HEK293T (cell line): ENCODE measurements around the gene LRMDA.

Experiments
- CTCF ChIA-PET: fragments of 350-600 bp; formaldehyde crosslinking; extraction: SDS; loops from one replicate; lab custom pipeline; 2021; ENCODE audit warnings: antibody characterized with exemption, inconsistent platforms; lab: Yijun Ruan, JAX
- POLR2A ChIA-PET: fragments of 350-600 bp; formaldehyde crosslinking; extraction: SDS; loops from one replicate; lab custom pipeline; 2020; ENCODE audit warnings: antibody characterized with exemption, inconsistent platforms; lab: Yijun Ruan, JAX
- DNase-seq: peaks from one replicate; pipeline ENCODE4 v3.0.0; 2012; ENCODE audit warnings: mixed read lengths; ENCODE audit errors: extremely low spot score
- ARNT ChIP-seq: fragments of 450-650 bp; IDR thresholded peaks from 2 replicates; pipeline ENCODE4 v1.6.1; 2017; ENCODE audit warnings: mild to moderate bottlenecking
- BHLHE40 ChIP-seq: fragments of 450-650 bp; IDR thresholded peaks from 2 replicates; pipeline ENCODE4 v1.6.1; 2016; ENCODE audit warnings: mild to moderate bottlenecking, moderate library complexity, borderline replicate concordance
- CTBP1 ChIP-seq: fragments of 450-650 bp; IDR thresholded peaks from 2 replicates; pipeline ENCODE4 v1.6.1; 2016; ENCODE audit warnings: borderline replicate concordance
- ELF4 ChIP-seq: fragments of 450-650 bp; IDR thresholded peaks from 2 replicates; pipeline ENCODE4 v1.6.1; 2017; ENCODE audit warnings: antibody characterized with exemption
- FOXA1 ChIP-seq: fragments of 450-650 bp; IDR thresholded peaks from 2 replicates; pipeline ENCODE4 v1.6.1; 2016; ENCODE audit warnings: mild to moderate bottlenecking
- FOXK2 ChIP-seq: fragments of 450-650 bp; IDR thresholded peaks from 2 replicates; pipeline ENCODE4 v1.6.1; 2016; ENCODE audit warnings: mild to moderate bottlenecking
- FOXM1 ChIP-seq: fragments of 450-650 bp; IDR thresholded peaks from 2 replicates; pipeline ENCODE4 v1.6.1; 2017; ENCODE audit warnings: mild to moderate bottlenecking, borderline replicate concordance
- HDGF ChIP-seq: fragments of 450-650 bp; IDR thresholded peaks from 2 replicates; pipeline ENCODE4 v1.6.1; 2017; ENCODE audit warnings: antibody characterized with exemption, borderline replicate concordance
- L3MBTL2 ChIP-seq: fragments of 450-650 bp; conservative IDR thresholded peaks from 2 replicates; pipeline ENCODE4 v1.6.1; 2016; ENCODE audit warnings: mild to moderate bottlenecking
- LEF1 ChIP-seq: fragments of 450-650 bp; IDR thresholded peaks from 2 replicates; pipeline ENCODE4 v1.6.1; 2017; ENCODE audit warnings: mild to moderate bottlenecking, borderline replicate concordance
- NFRKB ChIP-seq: fragments of 450-650 bp; IDR thresholded peaks from 2 replicates; pipeline ENCODE4 v1.6.1; 2016; ENCODE audit warnings: mild to moderate bottlenecking, moderate library complexity
- PKNOX1 ChIP-seq: fragments of 450-650 bp; IDR thresholded peaks from 2 replicates; pipeline ENCODE4 v1.6.1; 2016
- SP1 ChIP-seq: fragments of 450-650 bp; IDR thresholded peaks from 2 replicates; pipeline ENCODE4 v1.6.1; 2017
- SUZ12 ChIP-seq: fragments of 450-650 bp; IDR thresholded peaks from 2 replicates; pipeline ENCODE4 v1.6.1; 2016; ENCODE audit warnings: mild to moderate bottlenecking
- TARDBP ChIP-seq: fragments of 450-650 bp; IDR thresholded peaks from 2 replicates; pipeline ENCODE4 v1.6.1; 2016
- ZNF384 ChIP-seq: fragments of 450-650 bp; IDR thresholded peaks from 2 replicates; pipeline ENCODE4 v1.6.1; 2016

The LRMDA gene

GRCh38 chr10:75994357-75995040 is 563.1 kb downstream of the LRMDA start:
- TF ChIP-seq HDGF, result no peak
- TF ChIP-seq ZNF384, result no peak
- peak; percentile 22; the same call in 1 of the 2 replicates for TF ChIP-seq PKNOX1
- DNase-seq, result no peak
- CTCF ChIA-PET, result interaction anchor here (0.6 to 0.8 kb wide), 2 partner anchors 38 to 147 kb away, joined by 3 read pairs; no protein-coding TSS in a partner anchor
- POLR2A ChIA-PET, result no interaction called here

GRCh38 chr10:75995041-75995430 is 563.6 kb downstream of the LRMDA start:
- ChIA-PET CTCF (interaction anchor here (0.8 kb wide), 1 partner anchor 38 kb away, joined by 3 read pairs; no protein-coding TSS in a partner anchor), POLR2A (no interaction called here)
- TF ChIP-seq FOXM1 (no peak), NFRKB (no peak), HDGF (no peak), L3MBTL2 (no peak), CTBP1 (no peak), FOXA1 (no peak), FOXK2 (no peak), PKNOX1 (no peak), ZNF384 (no peak), BHLHE40 (no peak), SP1 (no peak), ARNT (no peak), ELF4 (no peak), LEF1 (no peak), SUZ12 (no peak), TARDBP (no peak)
- DNase-seq, result no peak

GRCh38 chr10:75995720-75996119 is 564.3 kb downstream of the LRMDA start:
- DNase-seq, result no peak
- POLR2A ChIA-PET, result no interaction called here
- CTCF ChIA-PET, result no interaction called here
- TF ChIP-seq PKNOX1 (no peak), SP1 (no peak)

GRCh38 chr10:75999001-75999400 is 567.6 kb downstream of the LRMDA start:
- CTCF ChIA-PET, result no interaction called here

GRCh38 chr10:75999515-76000209 is 568.2 kb downstream of the LRMDA start:
- CTCF ChIA-PET, result no interaction called here
- TF ChIP-seq BHLHE40 (no peak), ARNT (no peak), FOXA1 (no peak), PKNOX1 (no peak), ELF4 (no peak), SUZ12 (no peak), CTBP1 (no peak), L3MBTL2 (no peak), NFRKB (no peak), FOXK2 (no peak), ZNF384 (no peak), HDGF (no peak), FOXM1 (no peak), LEF1 (no peak), TARDBP (no peak), SP1 (no peak)
- no peak for DNase-seq
- POLR2A ChIA-PET, result no interaction called here

More at GRCh38 chr10:75999001-75999400, 567.6 kb downstream of the LRMDA start:
- TF ChIP-seq FOXK2 (no peak), FOXA1 (no peak), BHLHE40 (no peak), NFRKB (no peak), ARNT (no peak), TARDBP (no peak), ELF4 (no peak), LEF1 (no peak), FOXM1 (no peak), PKNOX1 (no peak), ZNF384 (no peak), L3MBTL2 (no peak), SUZ12 (no peak), HDGF (no peak), CTBP1 (no peak), SP1 (no peak)
- POLR2A ChIA-PET, result no interaction called here
- DNase-seq, result no peak
